Measurements from ENCODE around the gene TEDC1. TPM values are rescaled to one million over a fixed set of nuclear protein-coding genes. Genes with fewer than 3 reads are reported as not detected.
A peak's percentile ranks its signal among the peaks of the same experiment; 100 is the strongest.

The TEDC1 gene
- total and polyA plus RNA-seq, 3 experiments from 2014 or later: 14.7 to 56.5 (median 52.1) TPM

DNA sequence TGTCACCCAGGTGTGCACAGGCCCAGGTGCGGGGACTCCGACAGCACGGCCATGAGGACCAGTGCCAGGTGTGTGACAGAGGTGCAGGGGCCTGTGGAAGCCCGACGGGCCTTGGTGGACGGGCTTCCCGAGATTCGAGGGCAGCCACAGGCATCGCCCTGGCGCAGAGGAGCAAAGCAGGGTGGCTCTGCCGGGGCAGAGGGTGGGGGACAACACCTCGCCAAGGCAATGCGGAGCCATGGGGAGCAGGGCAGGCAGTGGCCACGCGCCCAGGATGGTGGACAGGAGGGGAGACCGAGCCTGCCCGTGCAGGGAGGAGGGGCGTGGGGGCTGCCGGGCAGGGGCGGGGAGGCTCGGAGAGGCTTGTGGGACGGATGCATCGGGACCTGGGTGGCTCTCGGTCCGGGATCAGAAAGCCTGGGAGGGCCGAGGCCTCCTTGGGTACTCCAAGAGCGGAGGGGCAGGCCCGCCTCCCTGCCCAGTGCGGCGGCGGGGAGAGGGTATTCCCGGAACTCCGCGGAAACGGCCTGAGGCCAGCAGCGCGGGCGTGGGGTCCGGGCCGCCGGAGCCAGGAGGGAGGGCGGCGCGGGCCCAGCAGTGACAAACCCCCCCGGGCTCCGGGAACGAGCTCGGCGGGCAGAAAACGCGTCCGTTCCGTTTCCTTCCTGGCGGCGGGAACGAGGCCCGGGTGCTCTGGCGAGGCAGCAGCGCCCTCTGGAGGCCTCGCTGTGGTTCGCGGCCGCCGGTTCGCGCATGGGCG, 37.0 kb downstream of the TEDC1 start:
- no peak overlapping the region for H3K27ac ChIP-seq (ENCODE audit: low read depth, low read length)
- Mint-ChIP-seq H3K36me3 (no peaks in the 10 kb centered on the region), H3K27me3 (peaks cover 15 to 18% of the 10 kb centered on the region in 2 donors), H3K9me3 (peaks cover 0 to 2% (median 0%) of the 10 kb centered on the region in 5 donors), H3K4me3 (peak overlapping the region; percentile 47 to 82 (median 66)), H3K4me1 (peaks cover 4 to 38% (median 7%) of the 10 kb centered on the region in 3 donors), H3K27ac (peak overlapping the region in 1 of 8 donors; percentile 60)
- no peaks in the 10 kb centered on the region for H3K9me3 ChIP-seq (ENCODE audit: low read length)
- H3K4me1 ChIP-seq (ENCODE audit: insufficient read depth, low read length): peaks cover 26% of the 10 kb centered on the region
- no peaks in the 10 kb centered on the region for H3K36me3 ChIP-seq (ENCODE audit: insufficient read depth, low read length)
- ChIA-PET POLR2A (interaction anchor here (1.6 kb wide), 1 partner anchor 38 kb away, joined by 10 read pairs; no protein-coding TSS in a partner anchor), CTCF (interaction anchor here (0.6 to 3.8 kb wide), 11 partner anchors 10 to 157 kb away, joined by 3 to 19 read pairs (median 6); no protein-coding TSS in a partner anchor)
- DNase-seq: peak; percentile 71 to 83 (median 73)
- H3K27me3 ChIP-seq (ENCODE audit: insufficient read depth, low read length, poor library complexity, severe bottlenecking): peaks cover 17% of the 10 kb centered on the region
- peak overlapping the region; percentile 32 for H3K4me3 ChIP-seq (ENCODE audit: low read length)

DNA sequence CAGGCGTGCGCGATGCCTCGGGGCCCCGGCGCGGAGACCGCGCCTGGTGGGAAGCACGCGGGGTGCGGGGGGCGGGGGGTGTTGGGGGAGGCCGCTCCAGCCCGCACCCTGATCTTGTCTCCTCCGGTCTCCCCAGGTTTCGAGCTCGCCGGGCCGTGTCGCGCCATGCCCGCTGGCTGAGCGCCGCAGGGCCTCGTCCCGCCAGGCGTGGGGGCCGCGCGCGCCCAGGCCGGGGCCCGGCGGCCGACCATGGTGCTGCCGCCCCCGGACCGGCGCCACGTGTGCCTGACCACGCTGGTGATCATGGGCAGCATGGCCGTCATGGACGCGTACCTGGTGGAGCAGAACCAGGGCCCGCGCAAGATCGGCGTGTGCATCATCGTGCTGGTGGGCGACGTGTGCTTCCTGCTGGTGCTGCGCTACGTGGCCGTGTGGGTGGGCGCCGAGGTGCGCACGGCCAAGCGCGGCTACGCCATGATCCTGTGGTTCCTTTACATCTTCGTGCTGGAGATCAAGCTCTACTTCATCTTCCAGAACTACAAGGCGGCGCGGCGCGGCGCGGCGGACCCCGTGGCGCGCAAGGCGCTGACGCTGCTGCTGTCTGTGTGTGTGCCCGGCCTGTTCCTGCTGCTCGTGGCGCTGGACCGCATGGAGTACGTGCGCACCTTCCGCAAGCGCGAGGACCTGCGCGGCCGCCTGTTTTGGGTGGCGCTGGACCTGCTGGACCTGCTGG, 37.7 kb downstream of the TEDC1 start:
- H3K27me3 Mint-ChIP-seq: peaks cover 11 to 18% of the 10 kb centered on the region in 2 donors
- Histone ChIP-seq H3K36me3 (ENCODE audit: insufficient read depth, low read length) (no peaks in the 10 kb centered on the region), H3K4me1 (ENCODE audit: insufficient read depth, low read length) (peaks cover 26% of the 10 kb centered on the region), H3K27me3 (ENCODE audit: insufficient read depth, low read length, poor library complexity, severe bottlenecking) (peaks cover 17% of the 10 kb centered on the region), H3K9me3 (ENCODE audit: low read length) (no peaks in the 10 kb centered on the region), H3K27ac (ENCODE audit: low read depth, low read length) (no peak overlapping the region), H3K4me3 (ENCODE audit: low read length) (peak overlapping the region; percentile 53)
- ChIA-PET POLR2A (interaction anchor here (0.6 to 1.6 kb wide), 2 partner anchors 39 to 467 kb away, joined by 3 to 10 read pairs; no protein-coding TSS in a partner anchor), CTCF (interaction anchor here (0.7 to 3.8 kb wide), 10 partner anchors 9 to 158 kb away, joined by 3 to 19 read pairs (median 6); no protein-coding TSS in a partner anchor)
- peaks cover 0 to 2% (median 0%) of the 10 kb centered on the region in 5 donors for H3K9me3 Mint-ChIP-seq
- DNase-seq: peak in 2 of 5 donors; percentile 18 to 44
- H3K4me3 Mint-ChIP-seq: peak overlapping the region; percentile 74 to 86 (median 80)
- no peaks in the 10 kb centered on the region for H3K36me3 Mint-ChIP-seq
- H3K27ac Mint-ChIP-seq: peak overlapping the region in 4 of 8 donors; percentile 63 to 78 (median 69)
- peaks cover 4 to 38% (median 7%) of the 10 kb centered on the region in 3 donors for H3K4me1 Mint-ChIP-seq

DNA sequence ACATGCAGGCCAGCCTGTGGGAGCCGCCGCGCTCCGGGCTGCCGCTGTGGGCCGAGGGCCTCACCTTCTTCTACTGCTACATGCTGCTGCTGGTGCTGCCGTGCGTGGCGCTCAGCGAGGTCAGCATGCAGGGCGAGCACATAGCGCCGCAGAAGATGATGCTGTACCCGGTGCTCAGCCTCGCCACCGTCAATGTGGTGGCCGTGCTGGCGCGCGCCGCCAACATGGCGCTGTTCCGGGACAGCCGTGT, 38.2 kb downstream of the TEDC1 start:
- H3K9me3 Mint-ChIP-seq: peaks cover 0 to 2% (median 0%) of the 10 kb centered on the region in 5 donors
- Histone ChIP-seq H3K4me1 (ENCODE audit: insufficient read depth, low read length) (peaks cover 26% of the 10 kb centered on the region), H3K4me3 (ENCODE audit: low read length) (peak overlapping the region; percentile 53), H3K36me3 (ENCODE audit: insufficient read depth, low read length) (no peaks in the 10 kb centered on the region), H3K27ac (ENCODE audit: low read depth, low read length) (no peak overlapping the region), H3K9me3 (ENCODE audit: low read length) (no peaks in the 10 kb centered on the region), H3K27me3 (ENCODE audit: insufficient read depth, low read length, poor library complexity, severe bottlenecking) (peaks cover 17% of the 10 kb centered on the region)
- CTCF ChIA-PET: interaction anchor here (1.9 to 3.8 kb wide), 3 partner anchors 8 to 47 kb away, joined by 6 to 19 read pairs (median 11); no protein-coding TSS in a partner anchor
- peaks cover 4 to 38% (median 7%) of the 10 kb centered on the region in 3 donors for H3K4me1 Mint-ChIP-seq
- peaks cover 11 to 18% of the 10 kb centered on the region in 2 donors for H3K27me3 Mint-ChIP-seq
- peak in 1 of 5 donors; percentile 36 for DNase-seq
- H3K4me3 Mint-ChIP-seq: peak overlapping the region; percentile 74 to 86 (median 80)
- no peaks in the 10 kb centered on the region for H3K36me3 Mint-ChIP-seq
- peak overlapping the region in 2 of 8 donors; percentile 74 to 78 for H3K27ac Mint-ChIP-seq
- POLR2A ChIA-PET: interaction anchor here (0.6 to 1.6 kb wide), 2 partner anchors 40 to 572 kb away, joined by 3 to 10 read pairs; no protein-coding TSS in a partner anchor

DNA sequence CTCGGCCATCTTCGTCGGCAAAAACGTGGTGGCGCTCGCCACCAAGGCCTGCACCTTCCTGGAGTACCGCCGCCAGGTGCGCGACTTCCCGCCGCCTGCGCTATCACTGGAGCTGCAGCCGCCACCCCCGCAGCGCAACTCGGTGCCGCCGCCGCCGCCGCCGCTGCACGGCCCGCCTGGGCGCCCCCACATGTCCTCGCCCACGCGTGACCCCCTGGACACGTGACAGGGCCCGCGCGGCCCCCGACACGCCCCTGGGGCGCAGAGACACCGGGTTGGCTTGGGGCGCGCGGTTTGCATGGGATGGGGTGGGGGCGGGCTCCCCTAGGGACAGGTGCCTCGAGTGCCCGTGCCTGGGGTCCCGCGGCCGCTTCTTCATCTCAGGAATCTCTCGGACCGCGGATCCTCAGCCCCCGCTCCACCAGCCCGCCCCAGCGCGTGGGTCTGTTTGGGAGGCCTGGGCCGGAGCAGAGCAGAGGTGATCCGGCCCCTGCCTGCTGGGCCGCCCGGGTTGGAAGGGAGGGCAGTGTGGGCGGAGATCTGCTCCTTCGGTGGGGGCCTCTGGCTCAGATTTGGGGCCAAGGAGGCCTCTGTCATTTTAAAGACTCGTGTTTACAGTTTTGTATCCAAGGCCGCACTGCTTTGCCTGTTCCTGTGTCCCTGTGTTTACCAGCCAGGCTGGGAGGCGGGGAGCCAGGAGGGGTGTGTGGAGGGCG, 38.7 kb downstream of the TEDC1 start:
- H3K4me3 Mint-ChIP-seq: peak overlapping the region; percentile 74 to 86 (median 80)
- ChIA-PET POLR2A (interaction anchor here (0.5 to 1.6 kb wide), 3 partner anchors 40 to 572 kb away, joined by 3 to 10 read pairs (median 3); no protein-coding TSS in a partner anchor), CTCF (interaction anchor here (1.9 to 3.8 kb wide), 3 partner anchors 8 to 48 kb away, joined by 6 to 19 read pairs (median 11); no protein-coding TSS in a partner anchor)
- peak in 2 of 5 donors; percentile 21 to 62 for DNase-seq
- H3K4me1 Mint-ChIP-seq: peaks cover 4 to 38% (median 7%) of the 10 kb centered on the region in 3 donors
- H3K36me3 Mint-ChIP-seq: no peaks in the 10 kb centered on the region
- H3K27me3 ChIP-seq (ENCODE audit: insufficient read depth, low read length, poor library complexity, severe bottlenecking): peaks cover 17% of the 10 kb centered on the region
- H3K9me3 ChIP-seq (ENCODE audit: low read length): no peaks in the 10 kb centered on the region
- H3K27me3 Mint-ChIP-seq: peaks cover 6 to 16% of the 10 kb centered on the region in 2 donors
- peaks cover 0 to 2% (median 0%) of the 10 kb centered on the region in 5 donors for H3K9me3 Mint-ChIP-seq
- no peak overlapping the region for H3K27ac ChIP-seq (ENCODE audit: low read depth, low read length)
- peak overlapping the region in 2 of 8 donors; percentile 56 to 78 for H3K27ac Mint-ChIP-seq
- H3K4me1 ChIP-seq (ENCODE audit: insufficient read depth, low read length): peaks cover 26% of the 10 kb centered on the region
- peak overlapping the region; percentile 53 for H3K4me3 ChIP-seq (ENCODE audit: low read length)
- H3K36me3 ChIP-seq (ENCODE audit: insufficient read depth, low read length): no peaks in the 10 kb centered on the region

DNA sequence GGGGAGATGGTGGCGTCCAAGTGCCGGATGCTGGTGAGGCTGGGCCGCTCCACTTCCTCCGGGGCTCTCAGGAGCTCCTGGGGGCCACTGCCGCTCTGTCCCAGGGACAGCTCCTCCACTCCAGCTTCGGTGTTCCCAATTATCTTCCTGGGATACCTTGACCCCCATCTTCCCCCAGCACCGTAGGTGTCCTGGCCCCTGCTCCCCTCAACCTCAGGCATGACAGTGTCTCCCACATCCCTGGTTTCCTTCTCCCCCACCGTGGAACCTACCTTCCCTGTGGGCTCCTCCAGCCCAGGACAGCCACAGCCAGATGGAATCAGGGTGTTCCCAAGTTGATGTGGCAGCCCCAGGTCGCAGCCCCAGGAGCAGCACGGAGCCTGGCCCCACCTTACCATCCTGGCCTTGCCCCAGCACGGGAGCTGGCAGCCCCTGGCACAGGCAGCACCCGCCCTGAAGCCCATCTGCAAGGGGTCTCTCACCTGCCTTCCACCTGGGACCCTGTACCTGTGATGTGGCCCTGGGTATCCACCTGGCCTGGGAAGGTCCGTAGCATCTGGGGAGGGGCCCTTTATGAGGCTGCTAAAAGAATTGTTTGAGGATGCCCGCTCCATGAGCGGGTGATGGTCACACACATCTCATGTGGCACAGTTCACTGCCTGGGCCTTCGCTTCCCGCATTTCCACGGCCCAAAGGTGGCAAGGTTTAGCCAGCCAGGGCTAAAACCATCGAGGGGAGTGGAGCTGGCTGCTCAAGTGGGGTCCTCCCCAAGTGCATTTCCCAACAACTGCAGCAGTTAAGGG, 39.4 kb downstream of the TEDC1 start:
- Histone ChIP-seq H3K9me3 (ENCODE audit: low read length) (no peaks in the 10 kb centered on the region), H3K4me3 (ENCODE audit: low read length) (no peak overlapping the region), H3K27me3 (ENCODE audit: insufficient read depth, low read length, poor library complexity, severe bottlenecking) (peaks cover 17% of the 10 kb centered on the region), H3K4me1 (ENCODE audit: insufficient read depth, low read length) (peaks cover 26% of the 10 kb centered on the region), H3K36me3 (ENCODE audit: insufficient read depth, low read length) (no peaks in the 10 kb centered on the region), H3K27ac (ENCODE audit: low read depth, low read length) (no peak overlapping the region)
- Mint-ChIP-seq H3K27ac (peak overlapping the region in 2 of 8 donors; percentile 61 to 74), H3K4me1 (peaks cover 4 to 38% (median 7%) of the 10 kb centered on the region in 3 donors), H3K9me3 (no peaks in the 10 kb centered on the region), H3K4me3 (peak overlapping the region; percentile 32 to 76 (median 71)), H3K36me3 (no peaks in the 10 kb centered on the region), H3K27me3 (peaks cover 4 to 14% of the 10 kb centered on the region in 2 donors)
- DNase-seq: no peak
- ChIA-PET CTCF (interaction anchor here (1.1 to 3.7 kb wide), 2 partner anchors 41 to 778 kb away, joined by 3 to 12 read pairs; no protein-coding TSS in a partner anchor), POLR2A (no interaction called here)

DNA sequence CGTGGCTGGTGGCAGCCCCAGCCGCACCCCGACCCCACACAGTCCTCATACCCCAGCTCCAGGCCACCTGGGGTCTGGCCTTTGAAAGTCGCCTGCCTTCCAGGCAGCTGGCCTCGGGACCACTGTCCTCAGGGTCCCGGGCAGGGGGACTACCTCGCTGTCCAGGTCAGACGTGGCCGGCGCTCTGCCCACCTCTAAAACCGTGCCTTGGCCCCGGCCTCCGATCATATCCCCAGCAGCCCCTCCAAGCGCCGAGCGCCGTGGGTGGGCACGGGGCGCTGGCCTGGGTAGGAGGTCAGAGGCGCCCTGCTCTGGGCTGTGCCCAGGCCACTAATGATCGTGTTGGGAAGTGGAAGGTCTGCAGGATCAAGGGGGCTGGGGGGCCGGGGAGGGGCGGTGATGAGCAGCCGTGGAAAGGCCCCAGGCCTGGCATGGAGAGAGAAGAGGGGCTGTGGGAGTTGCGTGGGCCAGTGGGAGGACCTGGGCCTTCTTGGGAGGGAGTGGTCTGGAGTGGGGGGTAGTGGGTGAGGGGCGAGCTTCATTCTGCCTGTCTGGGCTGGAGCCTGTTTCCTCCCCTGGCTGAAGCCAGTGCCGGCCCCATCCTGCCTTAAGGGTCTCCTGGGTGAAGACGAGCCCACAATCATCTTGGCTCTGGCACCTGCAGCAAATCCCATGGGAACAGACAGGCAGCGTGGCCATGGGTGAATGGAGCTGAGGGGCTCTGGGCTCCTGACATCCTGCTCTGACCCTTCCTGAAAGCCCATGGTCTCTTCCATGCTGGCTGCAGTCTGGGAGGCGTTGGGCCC, 40.2 kb downstream of the TEDC1 start:
- no peak overlapping the region for H3K27ac ChIP-seq (ENCODE audit: low read depth, low read length)
- Mint-ChIP-seq H3K4me3 (peak overlapping the region in 3 of 7 donors; percentile 41 to 72 (median 59)), H3K9me3 (no peaks in the 10 kb centered on the region)

More for the DNA sequence above, 40.2 kb downstream of the TEDC1 start:
- POLR2A ChIA-PET: no interaction called here
- no peaks in the 10 kb centered on the region for H3K36me3 ChIP-seq (ENCODE audit: insufficient read depth, low read length)
- Mint-ChIP-seq H3K27me3 (peaks cover 0 to 10% of the 10 kb centered on the region in 2 donors), H3K36me3 (no peaks in the 10 kb centered on the region), H3K27ac (peak overlapping the region in 1 of 8 donors; percentile 36), H3K4me1 (peaks cover 0 to 34% (median 5%) of the 10 kb centered on the region in 3 donors)
- H3K4me1 ChIP-seq (ENCODE audit: insufficient read depth, low read length): peaks cover 26% of the 10 kb centered on the region
- CTCF ChIA-PET: interaction anchor here (1.1 to 3.7 kb wide), 3 partner anchors 42 to 779 kb away, joined by 3 to 12 read pairs (median 4); no protein-coding TSS in a partner anchor
- H3K9me3 ChIP-seq (ENCODE audit: low read length): no peaks in the 10 kb centered on the region
- peaks cover 12% of the 10 kb centered on the region for H3K27me3 ChIP-seq (ENCODE audit: insufficient read depth, low read length, poor library complexity, severe bottlenecking)
- DNase-seq: no peak
- no peak overlapping the region for H3K4me3 ChIP-seq (ENCODE audit: low read length)
